CD8-positive, alpha-beta memory T cell (primary cell): ENCODE results near the gene WDFY4. TPM values are rescaled to one million over a fixed set of nuclear protein-coding genes. Genes with fewer than 3 reads are reported as not detected.

Source experiments
- CTCF ChIA-PET: fragments of 350-600 bp; sonication (Branson Sonifier 250); formaldehyde crosslinking; loops from one replicate; lab custom pipeline; 2021; ENCODE audit warnings: antibody characterized with exemption; lab: Charles Lee
- POLR2A ChIA-PET: fragments of 350-600 bp; sonication (Branson Sonifier 250); formaldehyde crosslinking; loops from one replicate; lab custom pipeline; 2021; ENCODE audit warnings: antibody characterized with exemption; lab: Charles Lee
- DNase-seq, 5 donors: peaks; one replicate each; pipeline versions ENCODE4 v3.0.0 to v3.0.0-alpha.2; 2020 to 2022; ENCODE audit warnings: mixed read lengths in 1 of 5
- H3K27ac ChIP-seq: one replicate; pipeline ENCODE4 v1.7.0; 2013; ENCODE audit warnings: low read depth, mild to moderate bottlenecking, low read length, moderate library complexity
- H3K27me3 ChIP-seq: 2 replicates; pipeline ENCODE4 v1.7.0; 2013; ENCODE audit warnings: low read length, mild to moderate bottlenecking; ENCODE audit not compliant: insufficient read depth, poor library complexity, severe bottlenecking
- H3K36me3 ChIP-seq: 2 replicates; pipeline ENCODE4 v1.7.0; 2013; ENCODE audit warnings: mild to moderate bottlenecking, low read length, moderate library complexity; ENCODE audit not compliant: insufficient read depth
- H3K4me1 ChIP-seq: 2 replicates; pipeline ENCODE4 v1.7.0; 2013; ENCODE audit warnings: mild to moderate bottlenecking, low read length, moderate library complexity; ENCODE audit not compliant: insufficient read depth
- H3K4me3 ChIP-seq: 2 replicates; pipeline ENCODE4 v1.7.0; 2013; ENCODE audit warnings: mild to moderate bottlenecking, low read length
- H3K9me3 ChIP-seq: 2 replicates; pipeline ENCODE4 v1.7.0; 2013; ENCODE audit warnings: mild to moderate bottlenecking, low read length
- H3K27ac Mint-ChIP-seq, 8 donors: one replicate each; pipeline ENCODE4 v1.8.0; 2020 to 2021; ENCODE audit warnings: mixed read lengths in 8 of 8, mild to moderate bottlenecking in 6 of 8, inconsistent platforms in 3 of 8, moderate library complexity in 3 of 8
- H3K27me3 Mint-ChIP-seq, 2 donors: one replicate each; pipeline ENCODE4 v1.8.0; 2020 to 2021; ENCODE audit warnings: mixed read lengths in 2 of 2, mild to moderate bottlenecking in 1 of 2, moderate library complexity in 1 of 2
- H3K36me3 Mint-ChIP-seq, 3 donors: one replicate each; pipeline ENCODE4 v1.8.0; 2020 to 2021; ENCODE audit warnings: mixed read lengths in 3 of 3, inconsistent platforms in 1 of 3, mild to moderate bottlenecking in 1 of 3
- H3K4me1 Mint-ChIP-seq, 3 donors: one replicate each; pipeline ENCODE4 v1.8.0; 2020 to 2021; ENCODE audit warnings: mixed read lengths in 3 of 3, inconsistent platforms in 1 of 3, mild to moderate bottlenecking in 1 of 3
- H3K4me3 Mint-ChIP-seq, 7 donors: one replicate each; pipeline ENCODE4 v1.8.0; 2020 to 2021; ENCODE audit warnings: mixed read lengths in 7 of 7, mild to moderate bottlenecking in 6 of 7, moderate library complexity in 4 of 7, inconsistent platforms in 2 of 7
- H3K9me3 Mint-ChIP-seq, 5 donors: one replicate each; pipeline ENCODE4 v1.8.0; 2020 to 2022; ENCODE audit warnings: mixed read lengths in 5 of 5, mild to moderate bottlenecking in 3 of 5, moderate library complexity in 2 of 5, inconsistent platforms in 1 of 5
- polyA plus RNA-seq: library from polyadenylated mRNA; unstranded; fragments of 300-500 nt; fragmentation: Illumina TruSeq; gene quantifications from one replicate; pipeline ENCODE4 v1.2.3, GENCODE V29; 2021
- total RNA-seq, 2 experiments: library from RNA; stranded (reverse); gene quantifications; one replicate each; pipeline ENCODE4 v1.2.3, GENCODE V29; 2021

Gene WDFY4
- total and polyA plus RNA-seq, 3 experiments from 2014 or later, result 0.20 to 0.35 TPM; not detected in 1

DNA sequence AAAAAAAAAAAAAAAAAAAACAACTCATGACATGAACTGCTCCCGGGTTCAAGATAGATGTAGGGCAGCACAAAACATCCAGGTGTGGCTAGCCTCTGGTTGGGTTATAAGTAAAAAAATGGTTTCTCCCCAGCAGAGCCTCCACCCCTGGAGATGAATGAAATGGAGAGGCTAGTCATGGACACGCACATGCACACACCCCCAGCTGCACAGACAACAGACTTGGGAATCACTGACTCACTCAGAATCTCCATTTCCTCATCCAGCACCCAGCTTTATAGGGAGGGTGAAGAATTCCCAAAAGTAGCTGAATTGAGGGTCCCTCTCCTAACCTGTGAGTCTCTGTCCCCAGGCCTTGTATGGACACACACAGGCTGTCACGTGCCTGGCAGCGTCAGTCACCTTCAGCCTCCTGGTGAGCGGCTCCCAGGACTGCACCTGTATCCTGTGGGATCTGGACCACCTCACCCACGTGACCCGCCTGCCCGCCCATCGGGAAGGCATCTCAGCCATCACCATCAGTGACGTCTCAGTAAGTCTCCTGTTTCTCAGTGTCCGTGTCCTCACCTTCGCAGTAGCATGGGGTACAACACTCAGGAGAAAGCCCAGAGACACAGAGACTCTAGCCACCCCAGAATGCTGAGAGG lies 290.0 kb downstream of the WDFY4 start:
- H3K4me3 ChIP-seq, result no peak overlapping the region
- no peak for DNase-seq
- ChIA-PET POLR2A (no interaction called here), CTCF (no interaction called here)
- no peak overlapping the region for H3K27ac ChIP-seq
- Mint-ChIP-seq H3K9me3 (no peaks in the 10 kb centered on the region), H3K4me3 (no peak overlapping the region), H3K27me3 (peaks cover 5% of the 10 kb centered on the region in 2 donors), H3K27ac (peak overlapping the region in 1 of 8 donors; percentile 37), H3K36me3 (no peaks in the 10 kb centered on the region), H3K4me1 (no peaks in the 10 kb centered on the region)
- H3K36me3 ChIP-seq, result no peaks in the 10 kb centered on the region
- no peaks in the 10 kb centered on the region for H3K9me3 ChIP-seq
- H3K27me3 ChIP-seq, result no peaks in the 10 kb centered on the region
- H3K4me1 ChIP-seq, result no peaks in the 10 kb centered on the region

DNA sequence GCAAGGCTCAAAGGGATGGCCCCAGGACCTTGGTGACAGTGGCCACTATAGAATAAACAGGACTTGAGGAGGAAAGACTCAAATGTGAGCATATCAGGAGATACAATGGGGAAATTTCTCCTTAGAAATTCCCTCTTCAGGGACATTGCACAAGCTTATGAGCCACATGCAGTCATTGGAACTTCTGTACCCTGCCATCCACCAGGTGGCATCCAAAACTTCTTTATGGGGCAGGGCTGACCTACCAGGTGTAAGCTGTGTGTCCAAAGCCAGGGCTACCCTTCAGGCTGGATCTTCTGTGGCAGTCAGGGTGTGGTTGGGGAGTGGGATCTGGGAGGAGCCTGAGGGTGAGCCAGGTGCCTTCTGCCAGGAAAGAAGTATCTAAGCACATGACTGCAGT lies 291.5 kb downstream of the WDFY4 start:
- Histone ChIP-seq H3K9me3 (no peaks in the 10 kb centered on the region), H3K4me1 (no peaks in the 10 kb centered on the region), H3K27me3 (no peaks in the 10 kb centered on the region), H3K4me3 (no peak overlapping the region), H3K27ac (no peak overlapping the region), H3K36me3 (no peaks in the 10 kb centered on the region)
- Mint-ChIP-seq H3K27me3 (peaks cover 5% of the 10 kb centered on the region in 2 donors), H3K27ac (no peak overlapping the region), H3K4me3 (no peak overlapping the region), H3K36me3 (no peaks in the 10 kb centered on the region), H3K4me1 (no peaks in the 10 kb centered on the region), H3K9me3 (no peaks in the 10 kb centered on the region)
- DNase-seq, result no peak
- ChIA-PET CTCF (no interaction called here), POLR2A (no interaction called here)

DNA sequence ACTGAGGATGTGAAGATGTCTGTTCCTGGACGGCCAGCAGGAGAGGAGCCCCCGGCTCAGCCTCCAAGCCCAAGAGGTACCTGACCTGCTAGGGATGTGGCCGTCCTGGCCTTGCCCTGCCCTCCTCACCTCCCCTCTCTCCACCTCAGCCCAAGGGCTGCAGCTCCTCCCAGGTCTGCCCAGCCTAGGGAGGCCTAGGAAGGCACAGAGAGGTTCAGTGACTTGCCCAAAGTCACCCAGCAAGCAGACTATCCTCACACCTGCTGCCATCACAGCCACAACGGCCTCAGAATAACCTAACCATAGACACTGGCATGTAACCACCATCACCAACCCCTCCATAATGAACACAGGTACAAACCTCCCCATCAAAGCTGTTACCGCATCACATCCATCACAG lies 293.6 kb downstream of the WDFY4 start:
- H3K36me3 ChIP-seq, result no peaks in the 10 kb centered on the region
- POLR2A ChIA-PET, result no interaction called here
- peaks cover 0 to 3% of the 10 kb centered on the region in 2 donors for H3K27me3 Mint-ChIP-seq
- H3K4me3 ChIP-seq, result no peak overlapping the region
- H3K36me3 Mint-ChIP-seq, result no peaks in the 10 kb centered on the region
- H3K9me3 Mint-ChIP-seq, result no peaks in the 10 kb centered on the region
- H3K9me3 ChIP-seq, result no peaks in the 10 kb centered on the region
- peak overlapping the region in 1 of 8 donors; percentile 59 for H3K27ac Mint-ChIP-seq
- H3K27ac ChIP-seq, result no peak overlapping the region
- peaks cover 0 to 1% (median 0%) of the 10 kb centered on the region in 3 donors for H3K4me1 Mint-ChIP-seq
- no peaks in the 10 kb centered on the region for H3K4me1 ChIP-seq
- CTCF ChIA-PET, result interaction anchor here (1.6 kb wide), 1 partner anchor 12 kb away, joined by 3 read pairs; no protein-coding TSS in a partner anchor
- no peak for DNase-seq
- H3K27me3 ChIP-seq, result no peaks in the 10 kb centered on the region
- H3K4me3 Mint-ChIP-seq, result no peak overlapping the region

DNA sequence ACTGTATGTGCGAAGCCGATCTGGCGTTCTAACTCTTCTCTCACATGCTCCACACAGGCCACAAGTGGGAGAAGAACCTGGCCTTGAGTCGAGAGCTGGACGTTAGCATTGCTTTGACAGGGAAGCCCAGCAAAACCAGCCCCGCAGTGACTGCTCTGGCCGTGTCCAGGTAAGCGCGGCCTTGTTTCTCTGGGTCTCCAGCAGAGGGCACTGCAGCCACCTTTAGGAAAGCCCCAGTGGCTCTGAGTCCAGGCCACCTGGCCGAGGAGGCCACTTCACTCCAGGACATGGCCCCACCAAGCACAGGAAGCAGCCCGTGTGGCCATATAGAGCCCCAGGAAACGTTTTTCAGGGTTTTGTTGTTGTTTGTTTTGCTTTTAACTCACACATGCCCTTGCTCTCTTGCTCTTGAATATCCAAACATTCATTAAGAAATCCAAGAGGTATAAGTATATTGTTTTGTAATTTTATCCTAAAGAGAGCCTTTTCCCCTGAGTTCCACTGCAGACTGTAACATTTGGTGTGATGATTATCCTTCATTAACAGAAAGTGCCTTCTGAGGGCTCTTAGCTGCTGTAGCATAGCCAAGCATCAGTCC lies 296.7 kb downstream of the WDFY4 start:
- H3K4me1 ChIP-seq, result no peaks in the 10 kb centered on the region
- Mint-ChIP-seq H3K4me3 (no peak overlapping the region), H3K27ac (peak overlapping the region in 1 of 8 donors; percentile 68), H3K36me3 (no peaks in the 10 kb centered on the region), H3K27me3 (peaks cover 0 to 2% of the 10 kb centered on the region in 2 donors), H3K9me3 (no peaks in the 10 kb centered on the region), H3K4me1 (peaks cover 0 to 1% (median 0%) of the 10 kb centered on the region in 3 donors)
- DNase-seq, result peak in 3 of 5 donors; percentile 6 to 15 (median 9)
- ChIA-PET POLR2A (no interaction called here), CTCF (no interaction called here)
- no peaks in the 10 kb centered on the region for H3K36me3 ChIP-seq
- no peaks in the 10 kb centered on the region for H3K9me3 ChIP-seq
- no peaks in the 10 kb centered on the region for H3K27me3 ChIP-seq
- no peak overlapping the region for H3K4me3 ChIP-seq
- no peak overlapping the region for H3K27ac ChIP-seq

DNA sequence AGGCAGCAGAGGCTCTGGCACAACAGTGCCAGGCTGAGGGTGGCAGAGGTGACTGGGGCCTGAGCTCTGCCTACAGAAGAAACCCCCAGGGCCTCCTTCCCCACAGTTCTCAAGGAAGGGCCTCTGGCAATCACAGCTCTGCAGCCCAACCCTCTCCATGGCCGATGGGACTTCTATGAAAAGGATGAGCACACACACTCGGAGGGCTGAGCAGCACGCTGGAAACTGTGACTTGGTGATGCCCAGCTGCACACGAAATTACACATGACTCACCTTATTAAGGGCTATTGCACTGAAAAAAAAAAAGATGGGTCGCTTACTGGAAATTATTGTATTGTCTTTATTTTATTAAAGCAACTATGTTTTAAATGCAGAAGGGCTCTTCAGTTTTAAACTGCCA lies 297.9 kb downstream of the WDFY4 start:
- Histone ChIP-seq H3K4me1 (no peaks in the 10 kb centered on the region), H3K27ac (no peak overlapping the region), H3K36me3 (no peaks in the 10 kb centered on the region), H3K4me3 (no peak overlapping the region), H3K27me3 (no peaks in the 10 kb centered on the region), H3K9me3 (no peaks in the 10 kb centered on the region)
- Mint-ChIP-seq H3K9me3 (no peaks in the 10 kb centered on the region), H3K27ac (peak overlapping the region in 1 of 8 donors; percentile 13), H3K4me3 (no peak overlapping the region), H3K36me3 (no peaks in the 10 kb centered on the region), H3K27me3 (peaks cover 0 to 2% of the 10 kb centered on the region in 2 donors), H3K4me1 (peaks cover 0 to 1% (median 0%) of the 10 kb centered on the region in 3 donors)
- POLR2A ChIA-PET, result no interaction called here
- CTCF ChIA-PET, result no interaction called here
- DNase-seq, result no peak

DNA sequence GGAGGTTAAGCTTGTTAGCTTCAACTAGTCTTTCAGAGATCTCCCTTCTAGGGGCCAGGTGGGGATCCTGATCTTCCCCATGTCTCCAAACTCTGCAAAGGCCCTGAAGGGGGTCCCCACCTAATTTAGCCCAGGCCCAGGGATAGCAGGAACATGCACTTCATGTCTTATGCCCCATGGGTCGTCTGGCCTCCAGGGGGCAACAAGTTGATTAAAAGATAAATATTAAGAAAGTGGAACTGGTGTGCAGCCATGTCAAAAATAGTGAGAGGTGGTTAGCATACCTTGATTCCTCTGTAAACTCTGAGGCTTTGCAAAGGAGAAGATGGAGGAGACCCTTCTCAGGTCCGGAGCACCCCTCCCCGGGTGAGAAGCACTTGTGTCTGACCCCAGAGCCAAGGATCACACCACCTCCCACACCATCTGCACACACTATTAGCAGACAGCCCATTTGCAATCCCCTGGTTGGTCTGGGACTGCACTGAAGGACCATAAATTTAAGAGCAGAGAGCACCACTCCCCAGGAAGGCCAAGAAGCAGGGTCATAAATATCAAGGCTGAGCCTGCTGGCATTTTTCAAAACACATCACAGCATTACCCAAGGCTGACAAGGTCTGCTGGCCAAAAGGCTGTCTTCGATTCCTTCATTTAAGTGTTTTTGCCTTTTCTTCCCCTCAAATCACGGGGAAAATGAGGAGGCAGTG lies 299.1 kb downstream of the WDFY4 start:
- H3K27me3 Mint-ChIP-seq, result peaks cover 0 to 2% of the 10 kb centered on the region in 2 donors
- H3K27ac Mint-ChIP-seq, result no peak overlapping the region
- H3K9me3 Mint-ChIP-seq, result no peaks in the 10 kb centered on the region
- no peak overlapping the region for H3K4me3 ChIP-seq
- H3K9me3 ChIP-seq, result no peaks in the 10 kb centered on the region
- POLR2A ChIA-PET, result no interaction called here
- H3K4me1 Mint-ChIP-seq, result peaks cover 0 to 1% (median 0%) of the 10 kb centered on the region in 3 donors
- H3K4me1 ChIP-seq, result no peaks in the 10 kb centered on the region
- no peak overlapping the region for H3K4me3 Mint-ChIP-seq
- no peak overlapping the region for H3K27ac ChIP-seq
- DNase-seq, result no peak
- H3K27me3 ChIP-seq, result no peaks in the 10 kb centered on the region
- CTCF ChIA-PET, result no interaction called here
- no peaks in the 10 kb centered on the region for H3K36me3 Mint-ChIP-seq
- no peaks in the 10 kb centered on the region for H3K36me3 ChIP-seq

DNA sequence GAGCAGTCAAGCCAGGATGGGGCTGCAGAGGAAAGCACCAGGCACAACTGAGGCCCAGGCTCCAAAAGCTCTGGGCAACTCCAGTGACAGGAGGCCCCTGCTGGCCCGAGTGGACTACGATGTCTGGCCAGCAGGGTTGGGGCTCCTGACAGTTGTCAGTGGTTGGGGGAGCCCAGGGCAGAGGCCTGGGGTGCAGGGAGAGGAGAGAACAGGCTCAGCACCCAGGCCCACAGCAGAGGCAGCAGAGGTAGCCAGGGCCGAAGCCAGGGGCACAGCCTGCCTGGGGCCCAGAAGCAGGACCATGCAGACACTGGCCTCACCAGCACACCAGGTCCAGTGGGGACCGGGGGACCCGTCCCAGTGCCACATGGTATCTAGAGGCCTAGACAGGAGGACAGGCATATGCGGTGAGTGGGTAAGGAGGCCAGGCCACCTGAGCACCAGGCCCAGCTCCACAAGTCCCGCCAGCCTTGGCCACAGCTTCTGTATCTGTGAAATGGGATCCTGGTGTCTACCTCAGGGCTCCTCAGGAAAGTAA lies 301.0 kb downstream of the WDFY4 start:
- Histone ChIP-seq H3K27ac (no peak overlapping the region), H3K36me3 (no peaks in the 10 kb centered on the region), H3K27me3 (no peaks in the 10 kb centered on the region), H3K4me1 (no peaks in the 10 kb centered on the region), H3K4me3 (no peak overlapping the region), H3K9me3 (no peaks in the 10 kb centered on the region)
- Mint-ChIP-seq H3K4me1 (peaks cover 0 to 1% (median 0%) of the 10 kb centered on the region in 3 donors), H3K27me3 (peaks cover 2 to 4% of the 10 kb centered on the region in 2 donors), H3K27ac (no peak overlapping the region), H3K4me3 (no peak overlapping the region), H3K9me3 (no peaks in the 10 kb centered on the region), H3K36me3 (no peaks in the 10 kb centered on the region)
- ChIA-PET POLR2A (no interaction called here), CTCF (no interaction called here)
- no peak for DNase-seq

DNA sequence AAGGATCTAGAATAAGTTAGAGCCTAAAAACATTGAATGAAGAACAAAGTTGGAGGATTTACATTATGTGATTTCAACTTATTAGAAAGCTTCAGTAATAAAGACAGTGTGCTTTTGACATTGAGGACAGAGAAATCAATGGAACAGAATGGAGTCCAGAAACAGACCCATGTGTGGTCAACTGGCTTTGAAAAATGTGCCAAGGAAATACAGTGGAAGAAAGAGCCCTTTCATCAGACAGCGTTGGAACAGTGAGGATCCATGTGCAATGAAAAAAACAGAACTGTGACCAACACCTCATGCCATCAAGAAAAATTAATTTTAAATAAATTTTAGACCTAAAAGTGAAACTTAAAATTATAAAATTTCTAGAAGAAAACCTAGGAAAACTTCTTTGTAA lies 305.6 kb downstream of the WDFY4 start:
- Histone ChIP-seq H3K4me1 (no peaks in the 10 kb centered on the region), H3K36me3 (no peaks in the 10 kb centered on the region), H3K9me3 (no peaks in the 10 kb centered on the region), H3K4me3 (no peak overlapping the region), H3K27me3 (no peaks in the 10 kb centered on the region), H3K27ac (no peak overlapping the region)
- H3K9me3 Mint-ChIP-seq, result no peaks in the 10 kb centered on the region
- H3K4me3 Mint-ChIP-seq, result no peak overlapping the region
- CTCF ChIA-PET, result no interaction called here
- H3K4me1 Mint-ChIP-seq, result no peaks in the 10 kb centered on the region
- no peak for DNase-seq
- H3K27ac Mint-ChIP-seq, result no peak overlapping the region
- no peaks in the 10 kb centered on the region for H3K36me3 Mint-ChIP-seq
- POLR2A ChIA-PET, result no interaction called here
- peaks cover 0 to 7% of the 10 kb centered on the region in 2 donors for H3K27me3 Mint-ChIP-seq
